Activated T-helper 1 cell treated with Interleukin-2 at 50 U/mL for 16 hours (primary cell): Measurements from ENCODE around the gene TDRD7.
"Not testable (repeated sequence)": the region's sequence is repeated elsewhere in the genome, so short reads cannot be mapped to it uniquely, and the experiment has no call there.

ENCODE experiments used
- DNase-seq: peaks from one replicate; pipeline ENCODE4 v3.0.0-alpha.2; 2020; ENCODE audit warnings: low read depth

The TDRD7 gene

DNA sequence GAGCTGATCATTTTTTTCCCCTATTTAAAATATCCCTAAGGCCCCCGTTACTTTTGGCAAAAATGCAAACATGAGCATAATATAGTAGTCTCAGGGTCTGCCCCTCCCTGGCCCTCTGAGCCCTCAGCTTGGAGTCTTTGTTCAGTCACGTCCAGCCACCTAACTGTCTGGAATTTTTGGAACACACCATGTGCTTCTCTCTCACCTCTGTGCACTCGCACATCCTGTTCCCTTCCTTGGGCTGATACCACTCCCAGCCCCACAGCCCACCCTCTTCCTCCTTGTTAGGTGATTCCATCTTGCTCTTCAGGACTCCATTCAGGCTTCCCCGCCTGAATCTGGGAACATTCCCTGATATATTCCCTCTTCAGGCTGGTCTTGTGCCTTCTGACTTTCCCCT lies 16.0 kb downstream of the TDRD7 start:
- DNase-seq, result no peak

DNA sequence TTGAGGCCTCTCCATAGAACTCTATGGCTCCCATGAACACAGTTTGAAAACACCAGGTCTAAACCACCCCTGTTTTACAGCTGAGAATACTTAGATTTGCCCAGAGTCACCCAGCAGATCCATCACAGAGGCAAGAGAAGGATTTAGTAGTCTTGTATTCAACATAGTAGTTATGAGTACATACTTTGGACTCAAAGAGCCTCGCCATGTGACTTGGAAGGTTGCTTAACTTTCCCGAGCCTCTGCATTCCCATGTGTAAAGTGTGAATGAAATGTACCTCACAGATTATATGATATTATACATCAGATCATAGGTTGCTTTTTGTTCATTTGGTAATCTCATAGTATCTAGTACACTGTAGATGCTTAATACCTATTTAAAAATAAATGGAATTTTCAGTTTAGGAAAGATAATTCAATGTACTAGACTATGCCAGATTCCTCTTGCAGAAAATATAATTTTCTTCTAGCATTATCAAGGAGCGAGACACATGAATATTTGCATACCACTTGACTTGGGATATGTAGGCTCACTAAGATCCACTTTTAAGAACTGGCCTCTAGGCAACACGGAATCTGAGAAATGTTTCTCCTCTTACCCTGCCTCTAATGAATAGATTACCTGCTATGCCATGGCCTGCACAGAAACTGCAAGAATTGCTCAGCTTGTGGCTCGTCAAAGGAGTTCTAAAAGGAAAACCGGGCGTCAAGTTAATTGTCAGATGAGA lies 18.6 kb downstream of the TDRD7 start:
- DNase-seq, result no peak

DNA sequence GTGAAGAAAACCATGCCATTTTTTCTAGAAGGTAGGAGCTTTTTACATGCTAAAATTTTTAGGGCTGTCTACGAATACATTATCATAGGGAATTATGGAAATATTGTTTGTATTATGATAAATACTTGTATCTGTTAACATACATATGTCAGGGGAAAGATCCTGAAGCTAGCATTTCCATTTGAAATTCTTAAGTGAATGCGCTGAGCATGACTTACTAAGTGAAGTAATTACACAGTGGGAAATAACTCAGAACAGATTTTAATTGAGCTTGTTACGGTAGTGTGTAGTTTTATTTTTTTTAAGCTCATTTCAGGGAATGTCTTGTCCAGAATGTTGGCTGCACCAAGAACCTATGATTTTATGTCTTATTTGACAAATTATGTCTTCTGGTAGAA lies 19.1 kb downstream of the TDRD7 start:
- no peak for DNase-seq

DNA sequence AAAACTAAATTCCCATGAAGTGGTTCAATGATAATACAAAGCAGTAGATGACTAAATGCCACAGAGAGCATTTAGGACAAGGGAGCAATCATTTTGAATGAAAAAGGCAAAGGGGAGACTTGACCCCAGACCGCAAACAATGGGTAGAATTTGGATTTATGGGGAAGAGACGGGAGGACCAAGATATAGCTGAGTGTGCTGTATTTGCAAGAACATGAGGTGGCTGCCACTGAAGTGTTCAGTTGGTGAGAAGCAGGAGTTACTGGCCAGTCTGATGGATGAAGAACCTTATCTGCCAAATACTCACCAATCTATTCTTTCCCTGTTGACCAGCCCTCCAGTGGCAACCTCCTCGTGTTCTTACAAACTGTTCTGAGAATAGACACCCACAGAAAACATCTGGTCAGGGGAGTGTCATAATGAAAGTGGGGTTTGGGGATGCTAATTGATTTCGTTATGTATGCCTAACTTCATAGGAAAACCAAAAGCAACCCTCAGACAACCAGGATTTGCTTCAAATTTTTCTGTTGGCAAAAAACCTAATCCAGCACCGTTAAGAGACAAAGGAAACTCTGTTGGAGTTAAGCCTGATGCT lies 19.8 kb downstream of the TDRD7 start:
- DNase-seq, result no peak

DNA sequence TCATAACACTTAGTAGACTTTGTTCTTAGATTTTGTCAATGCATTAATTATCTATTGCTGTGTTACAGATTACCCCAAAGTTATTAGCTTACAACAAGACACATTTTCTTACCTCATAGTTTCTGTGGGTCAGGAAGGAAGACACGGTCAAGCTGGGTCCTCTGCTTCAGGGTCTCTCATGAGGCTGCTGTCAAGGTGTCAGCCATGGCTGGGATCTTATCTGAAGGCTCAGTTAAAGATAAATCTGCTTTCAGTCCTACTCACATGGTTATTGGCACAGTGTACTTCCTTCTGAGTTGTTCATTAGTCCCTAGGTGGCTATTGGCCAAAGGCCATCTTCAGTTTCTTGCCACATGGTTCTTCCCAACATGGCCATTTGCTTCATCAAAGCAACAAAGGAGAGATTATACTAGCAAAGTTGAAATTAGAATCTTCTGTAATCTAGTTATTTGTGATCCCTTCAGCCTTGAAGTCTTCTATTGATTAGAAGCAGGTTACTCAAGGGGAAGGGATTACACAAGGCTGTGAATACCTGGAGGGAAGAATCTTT lies 25.2 kb downstream of the TDRD7 start:
- no peak for DNase-seq

DNA sequence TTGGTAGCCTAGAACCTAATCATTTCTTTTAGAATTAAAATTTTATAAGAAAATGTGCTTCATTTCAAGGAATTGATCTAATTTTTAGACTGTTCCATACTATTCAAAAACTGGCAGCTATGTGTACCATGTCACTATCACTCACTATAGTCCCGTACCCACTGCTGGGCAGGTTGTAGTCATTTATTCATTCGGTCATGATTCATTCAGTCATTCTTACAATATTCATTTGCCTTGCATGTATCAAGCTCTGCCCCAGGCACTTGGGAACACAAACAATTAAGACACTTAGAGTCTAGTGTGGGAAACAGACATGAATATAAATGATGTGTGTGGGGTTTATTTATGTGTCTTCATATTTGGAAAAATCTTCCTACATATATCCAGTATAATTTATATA lies 26.4 kb downstream of the TDRD7 start:
- no peak for DNase-seq

DNA sequence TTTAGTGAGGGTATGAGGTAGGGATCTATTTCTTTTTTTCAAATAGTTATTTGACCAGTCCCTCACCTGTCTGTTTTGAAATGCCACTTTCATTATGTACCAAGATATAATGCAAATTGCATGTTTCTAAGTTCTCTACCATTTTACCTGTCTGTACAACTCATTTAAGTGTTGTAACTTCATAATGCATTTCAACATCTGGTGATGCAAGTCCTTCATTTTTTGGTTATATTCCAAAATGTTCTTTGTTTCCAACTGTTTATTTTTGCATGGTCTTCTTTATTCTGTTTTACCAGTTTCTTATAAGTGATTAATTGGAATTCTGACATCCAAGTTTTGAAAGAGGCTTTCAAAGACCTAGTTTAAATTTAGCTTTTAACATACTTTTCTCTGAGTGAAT lies 26.8 kb downstream of the TDRD7 start:
- DNase-seq, result no peak

DNA sequence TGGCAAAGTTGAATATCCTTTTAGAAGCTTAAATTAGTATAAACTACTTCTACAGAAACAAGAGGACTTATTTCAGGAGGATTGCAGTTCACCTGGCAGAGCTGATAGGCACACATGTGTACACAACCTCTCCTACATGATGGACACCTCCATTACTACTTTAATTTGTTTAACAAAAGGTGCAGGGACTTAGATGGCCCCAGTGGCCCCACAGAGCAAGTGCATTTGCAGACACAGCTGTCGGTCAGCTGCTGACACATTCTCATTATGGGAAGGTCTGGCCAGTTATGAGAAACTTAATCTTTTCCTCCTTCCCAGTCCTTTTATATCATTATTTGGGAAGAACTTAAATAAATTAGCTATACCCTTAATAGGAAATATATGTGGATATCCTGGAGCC lies 28.3 kb downstream of the TDRD7 start:
- DNase-seq, result no peak

DNA sequence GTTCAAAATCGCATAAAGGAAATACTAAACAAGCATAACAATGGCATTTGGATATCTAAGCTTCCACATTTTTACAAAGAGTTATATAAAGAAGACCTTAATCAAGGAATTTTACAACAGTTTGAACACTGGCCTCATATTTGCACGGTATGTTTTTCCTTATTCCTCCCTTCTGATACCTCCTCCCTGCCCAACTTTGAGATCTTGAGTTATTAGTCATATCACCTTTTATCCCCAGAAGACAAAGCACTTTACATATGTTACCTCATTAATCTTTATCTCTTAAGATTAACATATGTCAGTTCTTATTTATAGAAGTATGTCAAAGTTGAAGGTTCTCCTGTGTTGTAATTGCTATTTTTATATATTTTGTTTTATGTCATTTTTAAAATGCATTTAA lies 29.8 kb downstream of the TDRD7 start:
- DNase-seq, result no peak

DNA sequence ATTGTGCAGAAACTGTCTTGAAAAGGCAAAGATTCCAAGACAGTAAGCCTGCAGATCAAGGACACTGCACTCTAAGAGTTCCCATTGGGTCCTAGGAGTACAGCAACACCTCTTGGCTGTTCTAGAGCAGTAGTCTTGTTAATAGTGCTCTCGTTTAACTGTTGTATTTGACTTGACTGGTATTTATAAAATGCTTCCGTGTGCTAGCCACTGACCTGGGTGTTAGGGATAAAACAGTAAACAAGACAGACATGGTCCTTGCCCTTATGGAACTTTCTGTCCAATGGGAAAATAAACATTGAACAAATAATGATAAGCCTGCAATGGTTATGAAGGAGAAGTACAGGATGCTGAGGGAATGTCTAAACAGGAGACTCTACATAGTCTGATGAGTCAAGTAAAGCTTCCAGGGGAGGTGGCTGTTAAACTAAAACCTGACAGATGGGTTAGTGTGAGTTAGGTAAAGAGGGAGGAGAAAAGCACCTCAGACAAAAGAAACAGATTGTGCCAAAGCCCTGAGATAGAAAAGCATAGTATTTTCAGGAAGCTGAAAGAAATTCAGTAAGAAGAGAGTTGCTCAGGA lies 33.3 kb downstream of the TDRD7 start:
- no peak for DNase-seq

DNA sequence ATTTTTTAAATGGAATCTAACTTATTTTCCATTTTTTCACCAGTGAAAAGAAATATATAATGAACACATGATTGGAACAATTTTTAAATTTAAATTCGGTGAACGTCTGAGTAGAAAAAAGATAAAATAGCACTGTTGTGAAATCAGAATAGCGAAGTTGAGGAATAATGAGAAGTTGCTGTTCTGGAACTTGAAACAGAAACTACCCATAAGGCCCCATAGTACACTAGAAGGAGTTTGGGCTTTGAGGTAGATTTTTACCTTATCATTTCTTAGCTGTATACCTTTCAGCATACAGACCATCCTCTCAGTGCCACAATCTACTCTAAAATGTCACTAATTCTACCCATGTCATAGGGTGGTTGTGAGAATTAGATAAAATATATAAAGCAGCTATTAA lies 35.1 kb downstream of the TDRD7 start:
- no peak for DNase-seq

DNA sequence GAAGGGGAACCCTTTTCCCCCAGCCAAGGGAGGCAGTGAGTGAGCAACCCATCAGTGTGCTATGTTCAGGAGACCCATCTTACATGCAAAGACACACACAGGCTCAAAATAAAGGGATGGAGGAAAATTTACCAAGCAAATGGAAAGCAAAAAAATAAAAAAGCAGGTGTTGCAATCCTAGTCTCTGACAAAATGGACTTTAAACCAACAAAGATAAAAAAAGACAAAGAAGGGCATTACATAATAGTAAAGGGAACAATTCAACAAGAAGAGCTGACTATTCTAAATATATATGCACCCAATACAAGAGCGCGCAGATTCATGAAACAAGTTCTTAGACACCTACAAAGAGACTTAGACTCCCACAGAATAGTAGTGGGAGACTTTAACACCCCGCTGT lies 41.7 kb downstream of the TDRD7 start:
- DNase-seq, result not testable (repeated sequence)

DNA sequence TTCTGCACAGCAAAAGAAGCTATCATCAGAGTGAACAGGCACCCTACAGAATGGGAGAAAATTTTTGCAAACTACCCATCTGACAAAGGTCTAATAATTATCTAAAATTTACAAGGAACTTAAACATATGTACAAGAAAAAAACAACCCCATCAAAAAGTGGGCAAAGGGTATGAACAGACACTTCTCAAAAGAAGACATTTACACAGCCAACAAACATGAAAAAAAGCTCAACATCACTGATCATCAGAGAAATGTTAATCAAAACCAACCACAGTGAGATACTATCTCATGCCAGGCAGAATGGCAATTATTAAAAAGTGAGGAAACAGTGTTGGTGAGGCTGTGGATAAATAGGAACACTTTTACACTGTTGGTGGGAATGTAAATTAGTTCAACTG lies 44.9 kb downstream of the TDRD7 start:
- not testable (repeated sequence) for DNase-seq

DNA sequence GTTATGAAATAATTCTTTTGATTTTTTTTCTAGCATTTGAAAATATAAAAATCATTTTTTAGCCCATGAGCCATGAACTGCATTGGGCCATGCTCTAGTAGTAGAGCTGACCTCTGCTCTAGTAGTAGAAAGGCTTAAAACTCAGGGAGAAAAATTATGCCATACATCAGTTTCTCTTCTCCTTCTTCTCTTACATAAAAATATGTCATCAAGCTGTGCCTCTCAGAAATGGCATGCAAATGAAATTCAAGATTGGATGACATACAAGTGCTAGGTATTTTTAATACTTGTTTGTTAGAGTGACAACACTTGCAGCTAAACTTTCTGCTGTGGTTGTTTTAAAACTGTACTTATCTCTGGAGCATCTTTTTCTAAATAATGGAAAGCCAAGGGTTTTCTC lies 47.4 kb downstream of the TDRD7 start:
- DNase-seq, result no peak

DNA sequence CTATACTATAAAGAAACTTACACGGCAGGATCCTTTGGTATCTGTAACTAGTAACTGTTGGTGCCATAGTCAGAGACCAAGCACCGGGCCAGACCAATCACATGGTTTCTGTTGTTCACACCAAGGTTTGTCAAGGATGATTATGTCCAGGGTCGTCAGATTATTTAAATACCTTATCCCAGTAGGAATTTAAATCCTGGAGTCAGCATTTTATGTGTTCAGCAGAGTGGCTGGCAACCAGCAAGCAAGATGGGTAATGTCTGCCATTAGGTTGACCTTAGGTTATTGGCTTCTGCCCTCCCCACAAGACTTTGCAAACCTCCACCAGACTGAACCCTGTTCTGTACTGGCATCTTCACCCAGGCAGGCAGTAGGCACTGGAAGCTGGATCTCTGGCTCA lies 50.3 kb downstream of the TDRD7 start:
- DNase-seq, result no peak

DNA sequence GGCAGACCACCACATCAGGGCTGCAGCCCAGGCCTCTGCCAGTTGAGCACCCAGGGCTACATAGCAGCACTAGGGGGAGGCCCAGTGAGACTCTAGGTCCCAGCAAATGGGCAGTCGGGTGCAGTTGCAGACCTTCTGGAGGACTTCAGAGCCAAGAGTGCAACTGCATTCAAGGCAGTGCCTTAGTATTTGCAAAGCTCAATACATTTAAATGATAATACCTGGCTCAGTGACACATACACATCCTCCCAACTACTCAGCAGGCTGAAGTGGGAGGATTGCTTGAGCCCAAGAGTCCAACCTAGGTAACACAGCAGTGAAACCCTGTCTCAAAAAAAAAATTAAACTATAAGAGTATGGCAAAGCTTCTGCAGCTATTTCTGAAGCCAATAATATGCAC lies 51.0 kb downstream of the TDRD7 start:
- DNase-seq, result no peak

DNA sequence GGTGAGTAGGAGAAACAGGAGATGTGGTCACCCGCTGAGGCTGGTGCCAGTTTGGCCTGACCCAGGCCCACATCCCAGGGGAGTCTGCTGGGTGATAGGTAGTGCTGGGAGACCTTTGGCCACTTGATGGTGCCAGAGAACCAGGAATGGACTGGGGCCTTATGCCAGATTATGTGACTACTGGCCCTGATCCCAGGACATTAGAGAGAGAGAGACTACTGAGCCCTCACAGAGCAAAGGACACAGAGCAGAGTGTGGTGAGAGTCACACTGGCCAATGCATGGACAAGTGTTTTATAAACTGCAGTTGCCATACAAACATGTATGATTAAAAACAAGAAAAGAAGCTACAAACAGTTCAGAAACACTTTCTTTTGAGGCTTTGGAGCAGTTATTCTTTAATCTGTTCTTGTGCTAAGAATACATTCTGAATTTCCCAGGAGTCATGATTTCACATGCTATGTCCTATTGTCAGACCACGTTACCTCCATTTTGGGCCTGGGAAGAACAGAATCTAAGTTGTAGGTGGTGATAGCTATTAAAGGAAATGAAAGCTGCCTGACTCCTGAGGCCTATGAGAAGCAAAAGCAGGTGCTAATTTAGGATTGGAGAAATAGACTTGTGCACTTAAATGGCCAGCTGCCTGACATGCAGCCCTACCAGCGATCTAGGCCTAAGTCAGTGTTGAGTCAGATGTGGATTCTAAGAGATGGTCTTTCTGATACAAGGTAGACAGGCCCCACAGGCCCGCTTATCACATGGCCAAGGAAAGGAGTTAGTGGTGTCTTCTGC lies 57.0 kb downstream of the TDRD7 start:
- no peak for DNase-seq

DNA sequence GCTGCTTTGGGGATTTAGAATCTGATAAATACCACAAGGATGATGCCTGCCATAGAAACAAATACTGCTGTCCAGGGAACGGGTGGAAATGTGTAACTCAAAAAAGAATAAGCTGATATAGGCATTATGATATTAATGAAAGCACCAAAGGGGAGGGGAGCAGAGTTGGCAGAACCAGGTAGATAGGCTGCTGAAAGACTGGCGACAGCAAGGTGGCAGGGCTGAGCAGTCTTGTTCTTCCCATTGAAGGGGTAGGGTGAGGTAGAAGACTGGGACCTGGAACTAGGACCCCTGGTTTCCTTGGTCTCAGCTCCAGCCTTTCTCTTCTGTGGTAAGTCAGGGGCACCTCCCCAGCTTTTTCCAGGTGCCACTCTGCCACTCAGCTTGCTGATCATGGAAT lies 58.2 kb downstream of the TDRD7 start:
- no peak for DNase-seq

DNA sequence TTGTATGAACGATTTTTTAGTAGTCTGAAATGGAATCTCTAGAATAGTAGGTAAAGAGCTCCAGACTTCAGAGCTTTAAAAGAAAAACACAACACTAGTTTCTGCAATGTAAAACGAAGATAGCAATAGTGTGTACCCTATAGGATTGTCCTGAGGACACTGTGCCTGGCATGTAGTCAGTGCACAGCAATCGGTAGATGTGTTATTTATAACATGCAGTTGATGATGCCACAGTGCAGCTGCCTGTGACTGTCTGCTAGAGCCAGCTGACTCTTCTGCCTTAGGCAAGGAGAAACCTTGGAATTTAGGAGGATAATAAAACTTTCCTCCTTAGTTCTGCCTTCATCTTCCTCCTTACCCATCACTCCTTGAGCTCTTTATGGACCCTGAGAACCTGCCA lies 61.8 kb downstream of the TDRD7 start:
- DNase-seq, result no peak

DNA sequence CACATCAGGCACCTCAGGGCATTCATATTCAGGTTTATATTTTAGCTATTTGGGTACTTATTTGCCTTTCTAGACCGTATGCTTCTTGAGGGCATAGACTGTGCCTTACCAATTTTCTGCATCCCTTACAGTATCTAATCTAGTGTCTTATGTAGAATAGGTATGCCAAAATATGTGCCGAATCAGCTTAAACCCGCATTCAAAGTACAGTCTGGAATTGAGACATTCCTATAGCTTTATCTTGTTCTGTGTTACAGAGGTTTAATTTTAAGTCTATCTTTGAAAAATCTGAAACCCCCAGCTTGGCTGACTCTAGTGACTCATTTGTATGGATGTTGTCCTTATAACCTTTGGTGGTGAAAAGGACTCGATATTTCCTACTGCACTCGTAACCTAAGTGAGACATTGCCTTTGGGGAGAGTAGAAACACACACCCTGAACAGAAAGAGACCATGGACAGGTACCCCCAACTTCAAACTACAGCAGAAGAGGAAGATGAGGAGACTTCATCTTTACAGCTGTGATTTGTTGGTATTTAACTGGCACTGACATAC lies 62.6 kb downstream of the TDRD7 start:
- DNase-seq, result no peak

DNA sequence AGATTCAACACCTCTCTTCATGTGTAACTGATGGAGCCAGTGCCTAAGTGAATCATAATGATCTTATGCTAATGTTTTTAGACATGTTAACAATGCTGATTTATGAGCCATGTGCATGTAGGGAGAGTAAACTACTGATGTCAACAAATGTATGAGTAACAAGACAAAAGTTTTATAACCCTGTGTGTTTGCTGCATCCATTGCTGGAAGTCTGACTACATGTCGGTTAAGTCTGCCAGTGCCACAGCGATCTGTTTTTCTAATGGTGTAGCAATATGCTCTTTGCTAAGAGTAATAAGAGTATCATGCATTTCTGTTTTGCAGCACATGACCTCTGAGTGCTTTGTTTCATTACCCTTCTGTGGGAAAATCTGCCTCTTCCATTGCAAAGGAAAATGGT lies 63.2 kb downstream of the TDRD7 start:
- no peak for DNase-seq

DNA sequence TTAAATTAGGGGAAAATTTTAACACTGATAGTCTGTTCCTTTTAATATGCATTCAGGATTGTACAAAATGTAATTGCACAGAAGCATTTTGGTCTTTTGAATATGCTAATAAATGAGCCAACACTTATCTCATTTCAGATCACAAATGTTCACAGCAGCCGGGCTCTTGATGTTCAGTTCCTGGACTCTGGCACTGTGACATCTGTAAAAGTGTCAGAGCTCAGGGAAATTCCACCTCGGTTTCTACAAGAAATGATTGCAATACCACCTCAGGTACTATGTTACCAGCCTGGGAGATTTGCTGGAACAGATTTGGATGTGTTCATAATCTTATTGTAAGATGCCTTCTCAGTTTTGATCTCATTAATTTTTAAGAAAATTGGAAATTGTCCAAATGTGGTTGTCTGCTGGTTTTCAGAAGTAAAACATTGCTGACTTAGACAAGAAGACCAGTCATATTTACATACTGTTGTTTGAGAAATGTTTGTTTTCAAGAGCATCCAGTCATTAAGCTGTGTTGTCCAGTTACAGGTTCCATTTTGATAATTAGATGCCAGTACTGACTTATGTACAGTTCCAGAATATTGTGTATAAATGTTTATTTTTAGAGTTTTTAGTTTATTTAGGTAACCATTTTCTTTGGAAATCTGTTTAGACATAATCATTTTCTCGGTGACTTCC lies 66.5 kb downstream of the TDRD7 start:
- DNase-seq, result no peak
